Activated T-cell treated with anti-CD3 and anti-CD28 coated beads for 1 hour (primary cell): ENCODE results near the gene PITX3.
"Not testable (repeated sequence)": the region's sequence is repeated elsewhere in the genome, so short reads cannot be mapped to it uniquely, and the experiment has no call there.

Source experiments
- DNase-seq: peaks from one replicate; pipeline ENCODE4 v3.0.0-alpha.2; 2020; ENCODE audit warnings: low read depth

The PITX3 gene

GRCh38 chr10:102225646-102226541, 15.4 kb downstream of the PITX3 start, which contains the start of gene ELOVL3:
TSS of gene ELOVL3 (plus strand) at chr10:102226299. CDS start at chr10:102226549, 250 bp downstream.
- peak; percentile 69 for DNase-seq

GRCh38 chr10:102222797-102223196, 18.5 kb downstream of the PITX3 start:
- no peak for DNase-seq

- DNase-seq, result no peak
Observed at GRCh38 chr10:102220612-102221011, 20.7 kb downstream of the PITX3 start.

- DNase-seq, result no peak
Observed at GRCh38 chr10:102219370-102219769, 21.9 kb downstream of the PITX3 start.

GRCh38 chr10:102213599-102213998, 27.7 kb downstream of the PITX3 start:
- not testable (repeated sequence) for DNase-seq

GRCh38 chr10:102211615-102212299, 29.6 kb downstream of the PITX3 start:
- no peak for DNase-seq

GRCh38 chr10:102208311-102209035, 32.8 kb downstream of the PITX3 start:
- no peak for DNase-seq

- no peak for DNase-seq
Observed at GRCh38 chr10:102202386-102202785, 38.9 kb downstream of the PITX3 start.

GRCh38 chr10:102200751-102201640, 40.3 kb downstream of the PITX3 start:
- DNase-seq, result no peak

- no peak for DNase-seq
Observed at GRCh38 chr10:102198027-102198426, 43.3 kb downstream of the PITX3 start.

- DNase-seq, result no peak
Observed at GRCh38 chr10:102196893-102197292, 44.4 kb downstream of the PITX3 start.

GRCh38 chr10:102195296-102195870, 45.9 kb downstream of the PITX3 start:
- DNase-seq, result no peak

GRCh38 chr10:102191956-102192355, 49.4 kb downstream of the PITX3 start:
- DNase-seq, result no peak

GRCh38 chr10:102188941-102189898, 52.1 kb downstream of the PITX3 start:
- not testable (repeated sequence) for DNase-seq

- DNase-seq, result no peak
Observed at GRCh38 chr10:102188298-102188940, 52.9 kb downstream of the PITX3 start.

GRCh38 chr10:102185811-102186527, 55.3 kb downstream of the PITX3 start:
- no peak for DNase-seq

GRCh38 chr10:102185272-102185671, 56.0 kb downstream of the PITX3 start:
- no peak for DNase-seq

- DNase-seq, result no peak
Observed at GRCh38 chr10:102184606-102185005, 56.7 kb downstream of the PITX3 start.
